Measurements from ENCODE around the gene SEC22A.

The SEC22A gene

GRCh38 chr3:123285066-123285465, 83.3 kb downstream of the SEC22A start:
- Histone ChIP-seq H3K9me3 (ENCODE audit: control insufficient read depth, low read length) (no peaks in the 10 kb centered on the region), H3K27me3 (replicated peaks; ENCODE audit: control insufficient read depth, insufficient read depth, low read length, poor library complexity, severe bottlenecking) (no peaks in the 10 kb centered on the region), H3K27ac (ENCODE audit: insufficient read depth, low read length, poor library complexity, severe bottlenecking) (no peak overlapping the region), H3K36me3 (ENCODE audit: control insufficient read depth, insufficient read depth, low read length) (no peaks in the 10 kb centered on the region), H3K4me1 (ENCODE audit: control insufficient read depth, insufficient read depth, low read length, poor library complexity, severe bottlenecking) (no peaks in the 10 kb centered on the region), H3K4me3 (ENCODE audit: insufficient read depth, low read depth, low read length, poor library complexity, severe bottlenecking) (no peak overlapping the region)
- no peak for DNase-seq

- H3K36me3 ChIP-seq (ENCODE audit: control insufficient read depth, insufficient read depth, low read length), result no peaks in the 10 kb centered on the region
- DNase-seq, result no peak
- no peaks in the 10 kb centered on the region for H3K4me1 ChIP-seq (ENCODE audit: control insufficient read depth, insufficient read depth, low read length, poor library complexity, severe bottlenecking)
- H3K9me3 ChIP-seq (ENCODE audit: control insufficient read depth, low read length), result no peaks in the 10 kb centered on the region
- no peak overlapping the region for H3K4me3 ChIP-seq (ENCODE audit: insufficient read depth, low read depth, low read length, poor library complexity, severe bottlenecking)
- H3K27me3 ChIP-seq (replicated peaks; ENCODE audit: control insufficient read depth, insufficient read depth, low read length, poor library complexity, severe bottlenecking), result no peaks in the 10 kb centered on the region
- H3K27ac ChIP-seq (ENCODE audit: insufficient read depth, low read length, poor library complexity, severe bottlenecking), result no peak overlapping the region
Measured at GRCh38 chr3:123285479-123285878, 83.7 kb downstream of the SEC22A start.

DNA sequence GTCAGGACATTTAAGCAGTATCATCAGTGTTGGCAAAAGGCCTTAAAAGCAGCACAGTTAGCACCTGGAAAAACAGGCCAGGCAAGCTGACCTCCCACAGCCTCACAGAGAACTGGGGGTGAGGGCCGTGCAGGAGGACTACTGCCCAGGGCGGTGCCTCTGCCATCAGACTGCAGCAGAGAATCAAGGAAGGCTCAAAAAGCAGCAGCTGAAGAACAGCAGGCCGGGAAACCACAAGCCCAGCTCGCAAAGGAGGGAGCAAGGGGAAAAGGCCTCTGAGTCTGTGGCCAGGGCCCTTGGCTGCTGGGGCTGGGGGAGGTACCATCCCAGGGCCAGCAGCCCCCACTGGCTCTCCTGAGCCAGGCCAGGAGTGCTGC, 84.2 kb downstream of the SEC22A start:
- Histone ChIP-seq H3K4me1 (ENCODE audit: control insufficient read depth, insufficient read depth, low read length, poor library complexity, severe bottlenecking) (no peaks in the 10 kb centered on the region), H3K36me3 (ENCODE audit: control insufficient read depth, insufficient read depth, low read length) (no peaks in the 10 kb centered on the region), H3K4me3 (ENCODE audit: insufficient read depth, low read depth, low read length, poor library complexity, severe bottlenecking) (no peak overlapping the region), H3K9me3 (ENCODE audit: control insufficient read depth, low read length) (no peaks in the 10 kb centered on the region), H3K27me3 (replicated peaks; ENCODE audit: control insufficient read depth, insufficient read depth, low read length, poor library complexity, severe bottlenecking) (no peaks in the 10 kb centered on the region), H3K27ac (ENCODE audit: insufficient read depth, low read length, poor library complexity, severe bottlenecking) (no peak overlapping the region)
- DNase-seq, result no peak

GRCh38 chr3:123286308-123287023, 84.7 kb downstream of the SEC22A start:
- DNase-seq, result no peak
- Histone ChIP-seq H3K27ac (ENCODE audit: insufficient read depth, low read length, poor library complexity, severe bottlenecking) (no peak overlapping the region), H3K27me3 (replicated peaks; ENCODE audit: control insufficient read depth, insufficient read depth, low read length, poor library complexity, severe bottlenecking) (no peaks in the 10 kb centered on the region), H3K9me3 (ENCODE audit: control insufficient read depth, low read length) (no peaks in the 10 kb centered on the region), H3K4me1 (ENCODE audit: control insufficient read depth, insufficient read depth, low read length, poor library complexity, severe bottlenecking) (no peaks in the 10 kb centered on the region), H3K36me3 (ENCODE audit: control insufficient read depth, insufficient read depth, low read length) (no peaks in the 10 kb centered on the region), H3K4me3 (ENCODE audit: insufficient read depth, low read depth, low read length, poor library complexity, severe bottlenecking) (no peak overlapping the region)

- DNase-seq, result no peak
- H3K27ac ChIP-seq (ENCODE audit: insufficient read depth, low read length, poor library complexity, severe bottlenecking), result no peak overlapping the region
- H3K4me1 ChIP-seq (ENCODE audit: control insufficient read depth, insufficient read depth, low read length, poor library complexity, severe bottlenecking), result no peaks in the 10 kb centered on the region
- H3K9me3 ChIP-seq (ENCODE audit: control insufficient read depth, low read length), result no peaks in the 10 kb centered on the region
- no peaks in the 10 kb centered on the region for H3K36me3 ChIP-seq (ENCODE audit: control insufficient read depth, insufficient read depth, low read length)
- H3K27me3 ChIP-seq (replicated peaks; ENCODE audit: control insufficient read depth, insufficient read depth, low read length, poor library complexity, severe bottlenecking), result peaks cover 2% of the 10 kb centered on the region
- no peak overlapping the region for H3K4me3 ChIP-seq (ENCODE audit: insufficient read depth, low read depth, low read length, poor library complexity, severe bottlenecking)
Measured at GRCh38 chr3:123287051-123287961, 85.6 kb downstream of the SEC22A start.

- H3K9me3 ChIP-seq (ENCODE audit: control insufficient read depth, low read length), result no peaks in the 10 kb centered on the region
- H3K4me3 ChIP-seq (ENCODE audit: insufficient read depth, low read depth, low read length, poor library complexity, severe bottlenecking), result no peak overlapping the region
- H3K4me1 ChIP-seq (ENCODE audit: control insufficient read depth, insufficient read depth, low read length, poor library complexity, severe bottlenecking), result no peaks in the 10 kb centered on the region
- peaks cover 2% of the 10 kb centered on the region for H3K27me3 ChIP-seq (replicated peaks; ENCODE audit: control insufficient read depth, insufficient read depth, low read length, poor library complexity, severe bottlenecking)
- H3K36me3 ChIP-seq (ENCODE audit: control insufficient read depth, insufficient read depth, low read length), result no peaks in the 10 kb centered on the region
- H3K27ac ChIP-seq (ENCODE audit: insufficient read depth, low read length, poor library complexity, severe bottlenecking), result no peak overlapping the region
- DNase-seq, result no peak
Measured at GRCh38 chr3:123287962-123288302, 86.2 kb downstream of the SEC22A start.

DNA sequence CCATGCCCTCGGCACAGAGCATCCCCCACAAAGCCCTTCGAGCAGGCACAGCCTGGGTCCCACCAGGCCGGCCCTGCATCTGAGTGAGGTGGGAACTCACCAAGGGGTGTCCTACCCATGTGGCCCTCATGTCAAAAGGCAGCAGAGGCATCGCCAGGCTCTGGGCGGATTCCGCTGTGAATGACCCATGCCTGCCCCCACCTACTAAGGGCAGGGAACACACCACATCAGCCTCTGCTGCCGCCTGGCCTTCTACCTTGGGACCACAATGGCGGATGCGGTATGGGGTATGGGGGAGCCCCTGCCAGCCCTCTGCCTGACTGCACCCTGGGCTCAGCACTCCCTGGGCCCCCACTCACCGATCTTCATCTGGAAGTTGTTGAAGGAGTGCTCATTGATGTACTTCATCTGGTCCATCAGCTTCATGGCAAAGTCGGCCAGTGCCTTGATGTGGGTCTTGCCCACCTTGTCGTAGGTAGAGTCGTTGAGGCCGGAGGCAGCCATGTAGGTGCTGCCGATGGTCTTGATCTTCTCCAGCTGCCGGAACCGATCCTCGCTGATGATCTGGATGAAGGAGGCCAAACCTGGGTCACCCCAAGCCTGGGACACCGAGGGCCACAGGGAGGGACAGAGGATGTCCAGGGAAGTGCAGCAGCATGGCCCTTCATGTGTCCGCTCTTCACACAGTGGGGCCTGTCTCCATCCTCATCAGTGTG, 87.8 kb downstream of the SEC22A start:
- no peak overlapping the region for H3K4me3 ChIP-seq (ENCODE audit: insufficient read depth, low read depth, low read length, poor library complexity, severe bottlenecking)
- H3K27me3 ChIP-seq (replicated peaks; ENCODE audit: control insufficient read depth, insufficient read depth, low read length, poor library complexity, severe bottlenecking), result peaks cover 2% of the 10 kb centered on the region
- DNase-seq, result no peak
- no peak overlapping the region for H3K27ac ChIP-seq (ENCODE audit: insufficient read depth, low read length, poor library complexity, severe bottlenecking)
- H3K4me1 ChIP-seq (ENCODE audit: control insufficient read depth, insufficient read depth, low read length, poor library complexity, severe bottlenecking), result no peaks in the 10 kb centered on the region
- H3K9me3 ChIP-seq (ENCODE audit: control insufficient read depth, low read length), result no peaks in the 10 kb centered on the region
- no peaks in the 10 kb centered on the region for H3K36me3 ChIP-seq (ENCODE audit: control insufficient read depth, insufficient read depth, low read length)

- H3K4me1 ChIP-seq (ENCODE audit: control insufficient read depth, insufficient read depth, low read length, poor library complexity, severe bottlenecking), result no peaks in the 10 kb centered on the region
- no peak overlapping the region for H3K27ac ChIP-seq (ENCODE audit: insufficient read depth, low read length, poor library complexity, severe bottlenecking)
- no peaks in the 10 kb centered on the region for H3K36me3 ChIP-seq (ENCODE audit: control insufficient read depth, insufficient read depth, low read length)
- no peak overlapping the region for H3K4me3 ChIP-seq (ENCODE audit: insufficient read depth, low read depth, low read length, poor library complexity, severe bottlenecking)
- H3K27me3 ChIP-seq (replicated peaks; ENCODE audit: control insufficient read depth, insufficient read depth, low read length, poor library complexity, severe bottlenecking), result peaks cover 2% of the 10 kb centered on the region
- no peak for DNase-seq
- H3K9me3 ChIP-seq (ENCODE audit: control insufficient read depth, low read length), result no peaks in the 10 kb centered on the region
Measured at GRCh38 chr3:123290107-123290930, 88.6 kb downstream of the SEC22A start.

DNA sequence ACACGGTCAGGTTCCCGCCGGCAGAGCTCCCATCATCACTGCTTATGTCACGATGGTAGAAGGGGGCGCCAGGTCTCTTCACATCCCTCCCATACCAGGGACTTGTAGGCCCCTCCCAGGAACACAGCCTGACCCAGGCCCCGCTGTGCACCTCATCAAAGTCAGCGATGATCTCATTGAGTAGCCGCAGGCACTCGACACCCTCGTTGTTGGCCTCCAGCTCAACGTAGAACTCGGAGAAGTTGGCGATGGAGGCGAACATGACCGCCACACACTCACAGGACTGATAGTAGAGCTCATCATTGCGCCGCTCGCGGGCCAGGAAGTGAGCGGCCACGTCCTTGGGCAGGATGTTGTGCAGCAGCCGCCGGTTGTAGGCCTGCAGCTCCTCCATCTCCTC, 89.2 kb downstream of the SEC22A start:
- DNase-seq, result no peak
- Histone ChIP-seq H3K27me3 (replicated peaks; ENCODE audit: control insufficient read depth, insufficient read depth, low read length, poor library complexity, severe bottlenecking) (peaks cover 2% of the 10 kb centered on the region), H3K4me3 (ENCODE audit: insufficient read depth, low read depth, low read length, poor library complexity, severe bottlenecking) (no peak overlapping the region), H3K4me1 (ENCODE audit: control insufficient read depth, insufficient read depth, low read length, poor library complexity, severe bottlenecking) (no peaks in the 10 kb centered on the region), H3K36me3 (ENCODE audit: control insufficient read depth, insufficient read depth, low read length) (no peaks in the 10 kb centered on the region), H3K27ac (ENCODE audit: insufficient read depth, low read length, poor library complexity, severe bottlenecking) (no peak overlapping the region), H3K9me3 (ENCODE audit: control insufficient read depth, low read length) (no peaks in the 10 kb centered on the region)
